ENCODE measurements around the gene SLC25A51. TPM values are rescaled to one million over a fixed set of nuclear protein-coding genes. Genes with fewer than 3 reads are reported as not detected.

SLC25A51 gene
- total and polyA plus RNA-seq, 2 experiments from 2014 or later = 5.3 to 22.0 TPM

GRCh38 chr9:37870081-37870798, 33.7 kb downstream of the SLC25A51 start:
- Mint-ChIP-seq H3K9me3 (no peaks in the 10 kb centered on the region), H3K36me3 (ENCODE audit: low read depth) (no peaks in the 10 kb centered on the region; the same call in 2 of the 3 replicates), H3K27ac (no peak overlapping the region), H3K27me3 (ENCODE audit: insufficient read depth, low read depth, poor library complexity) (no peaks in the 10 kb centered on the region), H3K4me1 (no peaks in the 10 kb centered on the region), H3K4me3 (no peak overlapping the region)
- Histone ChIP-seq H3K27me3 (ENCODE audit: insufficient read depth) (no peaks in the 10 kb centered on the region), H3K36me3 (ENCODE audit: insufficient read depth) (no peaks in the 10 kb centered on the region), H3F3A (replicated peaks; ENCODE audit: low read depth) (no peaks in the 10 kb centered on the region), H3K27ac (ENCODE audit: low read depth) (no peak overlapping the region), H3K4me1 (ENCODE audit: insufficient read depth) (no peaks in the 10 kb centered on the region), H4K20me1 (replicated peaks; ENCODE audit: insufficient read depth) (no peaks in the 10 kb centered on the region), H3K4me3 (no peak overlapping the region), H3K4me2 (no peak overlapping the region), H3K9me2 (ENCODE audit: insufficient read depth) (no peaks in the 10 kb centered on the region), H3K79me2 (replicated peaks; ENCODE audit: insufficient read depth) (no peaks in the 10 kb centered on the region), H2AFZ (no peak overlapping the region)
- DNase-seq (ENCODE audit: low spot score) (no peak), ATAC-seq (no peak)
- TF ChIP-seq ZNF114 (CRISPR knock-in tag; IDR thresholded peaks at IDR 0.05) (no peak), ZNF331 (CRISPR knock-in tag; IDR thresholded peaks at IDR 0.05; ENCODE audit: low read depth) (no peak), CREB1 (CRISPR knock-in tag; IDR thresholded peaks at IDR 0.05; ENCODE audit: low read depth) (no peak), EZH2 (IDR thresholded peaks at IDR 0.05; ENCODE audit: low read depth, unreplicated experiment) (no peak), POLR2AphosphoS5 (IDR thresholded peaks at IDR 0.05; ENCODE audit: low read depth) (no peak), CTCF (conservative IDR thresholded peaks at IDR 0.05; ENCODE audit: low read depth in 2 of 2) (no peak), EZH2phosphoT487 (IDR thresholded peaks at IDR 0.05; ENCODE audit: unreplicated experiment) (no peak), JUNB (IDR thresholded peaks at IDR 0.05; ENCODE audit: unreplicated experiment) (no peak), REST (IDR thresholded peaks at IDR 0.05; ENCODE audit: unreplicated experiment) (no peak), NANOG (IDR thresholded peaks at IDR 0.05; ENCODE audit: borderline replicate concordance) (no peak), ETS1 (IDR thresholded peaks at IDR 0.05) (no peak), ZNF462 (CRISPR knock-in tag; IDR thresholded peaks at IDR 0.05) (no peak), STAT1 (IDR thresholded peaks at IDR 0.05; ENCODE audit: unreplicated experiment) (no peak)

Measured in GM23338 (cell line).